HG03342 (cell line): ENCODE data around the gene CHTF8.
"Not testable (repeated sequence)": the region's sequence is repeated elsewhere in the genome, so short reads cannot be mapped to it uniquely, and the experiment has no call there.

ENCODE experiments used
- ATAC-seq: cut with Tn5 transposase; IDR thresholded peaks from one replicate; pipeline ENCODE4 v1.9.1; 2021; ENCODE audit warnings: mild to moderate bottlenecking, moderate library complexity; ENCODE audit not compliant: unreplicated experiment

Gene CHTF8, protein sequence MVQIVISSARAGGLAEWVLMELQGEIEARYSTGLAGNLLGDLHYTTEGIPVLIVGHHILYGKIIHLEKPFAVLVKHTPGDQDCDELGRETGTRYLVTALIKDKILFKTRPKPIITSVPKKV

DNA sequence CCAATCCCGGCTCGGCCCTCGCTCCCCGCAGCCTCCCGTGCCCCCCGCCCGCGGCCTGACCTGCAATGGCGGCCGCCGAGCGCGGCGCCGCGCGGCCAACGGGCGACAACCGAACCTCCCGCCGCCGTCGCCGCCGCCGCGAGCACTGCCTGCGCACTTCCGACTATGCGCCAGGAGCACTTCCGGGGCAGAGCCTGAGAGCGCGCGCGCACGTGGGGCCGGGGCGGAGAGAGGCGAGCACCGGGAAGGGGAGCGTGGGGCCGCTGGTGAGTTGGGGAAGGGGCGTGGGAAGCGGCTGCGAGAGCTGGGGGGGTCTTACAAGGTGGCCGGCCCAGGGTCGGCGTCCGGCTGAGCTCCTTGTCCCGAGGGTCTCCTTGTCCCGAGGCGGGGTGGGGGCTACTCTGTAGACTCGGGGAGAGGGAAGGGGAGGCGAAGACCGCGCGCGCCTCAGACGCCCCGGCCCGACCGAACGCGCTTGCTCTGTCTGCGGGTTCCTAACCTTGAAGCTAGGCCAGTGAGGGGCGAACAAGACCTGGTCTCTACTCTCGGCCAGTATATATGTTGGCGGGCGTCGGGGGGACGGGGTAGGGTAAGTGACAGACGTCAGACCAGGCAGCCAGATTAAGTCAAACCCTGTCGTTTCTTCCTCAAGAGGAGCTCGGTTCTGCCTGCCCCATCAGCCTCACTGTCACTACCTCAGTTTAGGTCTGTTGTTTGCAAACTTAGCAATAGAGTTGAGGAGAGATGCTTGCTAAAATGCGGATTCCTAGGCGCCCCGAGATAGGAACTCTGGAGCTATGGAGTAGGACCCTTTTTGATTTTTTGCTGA is at the start of gene CHTF8, which contains the start of gene UTP4:
Gene CHTF8, minus strand, starts transcription at position 165 of the 829 bp plus-strand sequence. CDS start 11,130 bp downstream, outside the sequence.
Gene UTP4, plus strand, starts transcription at position 226 of the 829 bp plus-strand sequence. CDS start 811 bp downstream, outside the sequence.
- peak; percentile 88 for ATAC-seq

- no peak for ATAC-seq
These were observed 47.6 kb upstream of the CHTF8 start for GRCh38 chr16:69180011-69180338.

GRCh38 chr16:69179328-69180010 is 47.1 kb upstream of the CHTF8 start:
- no peak for ATAC-seq

DNA sequence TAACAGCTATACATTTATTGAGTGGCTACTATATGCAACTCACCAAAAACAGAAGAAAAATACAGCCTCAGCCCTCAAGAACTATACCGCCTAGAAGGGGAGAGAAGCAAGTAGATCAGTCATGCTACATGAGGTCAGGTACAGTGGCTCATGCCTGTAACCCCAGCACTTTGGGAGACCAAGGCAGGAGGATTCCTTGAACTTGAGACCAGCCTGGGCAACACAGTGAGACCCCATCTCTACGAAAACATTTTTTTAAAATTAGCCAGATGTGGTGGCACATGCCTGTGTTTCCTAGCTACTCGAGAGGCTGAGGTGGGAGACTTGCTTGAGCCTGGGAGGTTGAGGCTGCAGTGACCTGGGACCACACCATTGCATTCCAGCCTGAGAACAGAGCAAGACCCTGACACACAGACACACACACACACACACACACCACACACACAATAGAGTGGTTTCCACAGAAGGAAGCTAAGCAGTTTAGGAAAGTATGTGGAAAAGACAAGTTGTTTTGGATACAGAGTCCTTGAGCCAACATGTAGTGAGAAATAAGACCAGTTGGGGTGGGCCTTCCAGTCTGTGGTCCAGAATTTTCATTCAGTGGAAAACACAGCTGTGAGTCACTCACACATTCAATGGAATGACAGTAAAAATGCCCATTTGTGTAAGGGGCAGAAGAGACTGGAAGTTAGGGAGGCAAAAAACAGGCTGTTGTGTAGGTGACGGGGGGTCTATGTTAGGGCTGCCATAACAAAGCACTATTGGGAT is 43.8 kb upstream of the CHTF8 start:
- ATAC-seq, result no peak

DNA sequence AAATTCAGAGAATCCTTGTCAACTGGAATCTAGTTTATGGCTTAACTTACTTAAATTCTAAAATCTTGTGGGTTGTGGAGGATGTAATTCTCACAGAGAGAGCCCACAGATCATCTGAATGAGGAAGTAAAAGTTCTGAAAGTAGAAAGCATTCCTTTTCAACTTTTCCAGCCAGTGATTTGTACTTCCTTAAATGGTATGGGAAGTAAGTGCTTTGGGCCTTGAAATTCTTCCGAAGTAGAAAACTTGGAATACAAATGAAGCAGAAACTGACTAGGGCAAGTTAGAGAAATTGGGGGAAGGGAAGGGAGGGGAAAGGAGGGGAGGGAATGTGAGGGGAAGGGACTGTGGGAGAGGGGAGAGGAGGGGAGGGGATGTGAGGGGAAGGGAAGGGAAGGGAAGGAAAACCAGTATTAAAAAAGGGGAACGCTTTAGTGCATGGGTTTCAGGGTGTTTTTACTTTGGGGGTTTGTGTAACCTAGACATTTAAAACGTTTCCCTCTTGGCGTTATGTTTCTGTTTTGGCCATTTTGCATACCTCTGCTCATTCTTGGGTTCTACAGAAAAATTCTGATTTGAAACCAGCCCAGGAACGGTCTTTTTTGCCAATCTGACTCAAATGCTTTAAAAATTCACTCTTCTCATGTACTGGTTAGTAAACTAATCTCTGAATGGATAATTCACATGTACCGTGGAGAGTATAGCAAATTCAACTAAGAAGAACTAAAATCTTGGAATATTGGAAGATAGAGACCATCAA is 39.1 kb upstream of the CHTF8 start:
- no peak for ATAC-seq

DNA sequence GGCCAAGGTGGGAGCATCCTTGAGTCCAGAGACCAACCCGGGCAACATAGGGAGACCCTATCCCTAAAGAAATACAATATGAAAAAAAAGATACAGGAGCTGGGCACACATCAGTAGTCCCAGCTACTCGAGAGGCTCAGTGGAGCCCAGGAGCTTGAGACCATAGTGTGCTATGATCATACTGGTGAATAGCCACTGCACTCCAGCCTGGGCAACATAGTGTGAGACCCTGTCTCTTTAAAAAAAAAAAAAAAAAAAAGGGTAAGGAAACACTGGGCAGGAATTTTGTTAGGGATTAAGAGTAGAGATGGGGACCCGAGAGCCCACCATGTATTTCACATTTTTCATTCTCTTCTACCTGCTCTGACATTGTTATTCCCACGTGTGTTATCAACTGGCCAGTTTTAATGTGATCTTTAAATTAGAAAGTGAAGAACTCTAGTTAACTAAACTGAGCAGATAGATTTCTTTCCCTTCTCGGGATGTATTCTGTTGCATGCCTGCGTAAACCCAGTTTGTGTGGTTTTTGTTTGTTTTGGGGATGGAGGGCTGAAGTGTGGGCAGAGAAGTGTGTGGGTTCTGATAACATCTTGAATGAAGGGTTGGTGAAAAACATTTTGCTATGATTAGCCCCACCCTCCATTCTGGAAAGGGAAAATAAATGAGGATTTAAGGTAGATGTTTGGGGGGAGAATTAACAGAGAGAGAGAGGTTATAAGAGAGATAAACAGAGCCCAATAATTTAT is 37.4 kb upstream of the CHTF8 start:
- ATAC-seq, result no peak

GRCh38 chr16:69169051-69169450 is 36.7 kb upstream of the CHTF8 start:
- no peak for ATAC-seq

GRCh38 chr16:69166946-69167930 is 34.9 kb upstream of the CHTF8 start:
- ATAC-seq, result no peak

DNA sequence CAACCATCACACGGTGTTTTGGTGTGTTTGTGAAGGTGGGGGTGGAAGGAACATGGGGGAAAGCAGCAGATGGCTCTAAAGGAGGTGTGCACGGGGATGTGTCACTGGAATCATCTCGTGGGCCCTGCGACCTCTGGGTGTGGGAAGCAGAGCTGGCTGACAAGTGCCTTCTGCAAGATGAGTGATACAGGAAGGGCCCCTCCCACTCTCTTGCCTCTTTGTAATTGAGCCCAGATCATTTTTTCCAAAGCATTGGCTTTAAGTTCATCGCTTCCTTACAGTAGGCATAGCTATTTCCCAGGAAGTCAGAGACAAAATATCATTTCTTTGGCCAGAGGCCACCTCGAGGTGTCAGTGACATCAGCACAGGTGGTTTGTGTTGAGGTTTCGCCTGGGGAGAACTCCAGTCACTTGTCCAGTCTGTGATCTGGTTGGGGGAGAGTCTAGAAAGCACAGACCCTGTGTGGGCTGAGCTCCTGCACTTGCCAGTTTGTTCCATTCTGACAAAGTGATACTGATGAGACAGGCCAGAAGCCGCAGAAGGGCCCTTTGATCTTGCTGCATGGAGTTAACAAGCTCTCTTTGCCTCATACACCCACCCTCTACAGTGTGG is 33.9 kb upstream of the CHTF8 start:
- ATAC-seq, result no peak

DNA sequence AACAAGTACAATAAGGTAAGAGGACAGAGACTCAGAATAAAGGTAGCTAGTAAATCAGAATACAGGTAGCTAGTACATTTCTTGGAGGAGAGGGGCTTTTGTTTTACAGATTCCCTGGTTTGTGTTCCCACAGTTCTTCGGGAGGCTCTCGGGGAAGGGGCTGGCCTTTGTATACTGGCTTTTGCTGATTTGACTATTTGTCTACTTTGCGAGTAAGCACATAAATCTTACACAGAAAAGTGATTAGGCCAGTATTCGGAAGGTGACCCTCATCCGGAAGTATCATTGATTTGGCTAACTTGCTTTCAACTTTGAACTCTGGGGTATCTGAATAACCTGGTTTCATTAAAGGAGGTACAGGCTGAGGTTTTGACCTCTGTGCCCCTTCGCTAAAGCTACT is 33.2 kb upstream of the CHTF8 start:
- no peak for ATAC-seq

DNA sequence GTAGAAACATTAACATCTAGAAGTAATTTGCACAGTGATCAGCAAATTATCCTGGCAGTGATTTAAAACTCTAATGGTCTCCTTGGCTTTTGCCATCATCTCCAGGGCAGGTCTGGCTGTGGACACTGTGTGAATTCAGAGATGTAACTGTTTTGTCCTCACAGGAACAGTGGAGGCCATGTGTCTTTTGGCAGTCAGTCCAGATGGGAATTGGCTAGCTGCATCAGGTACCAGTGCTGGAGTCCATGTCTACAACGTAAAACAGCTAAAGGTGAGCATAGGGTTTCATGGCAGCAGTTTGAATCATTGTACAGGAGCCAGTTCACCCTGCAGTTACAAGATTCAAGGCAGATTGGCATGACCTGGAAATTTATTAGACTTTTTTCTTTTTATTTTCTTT is 27.8 kb upstream of the CHTF8 start:
- ATAC-seq, result no peak

- ATAC-seq, result no peak
These were observed 24.8 kb upstream of the CHTF8 start for GRCh38 chr16:69157196-69157595.

- ATAC-seq, result no peak
These were observed 17.9 kb upstream of the CHTF8 start for GRCh38 chr16:69150146-69150865.

- ATAC-seq, result not testable (repeated sequence)
These were observed 17.2 kb upstream of the CHTF8 start for GRCh38 chr16:69149621-69150020.

DNA sequence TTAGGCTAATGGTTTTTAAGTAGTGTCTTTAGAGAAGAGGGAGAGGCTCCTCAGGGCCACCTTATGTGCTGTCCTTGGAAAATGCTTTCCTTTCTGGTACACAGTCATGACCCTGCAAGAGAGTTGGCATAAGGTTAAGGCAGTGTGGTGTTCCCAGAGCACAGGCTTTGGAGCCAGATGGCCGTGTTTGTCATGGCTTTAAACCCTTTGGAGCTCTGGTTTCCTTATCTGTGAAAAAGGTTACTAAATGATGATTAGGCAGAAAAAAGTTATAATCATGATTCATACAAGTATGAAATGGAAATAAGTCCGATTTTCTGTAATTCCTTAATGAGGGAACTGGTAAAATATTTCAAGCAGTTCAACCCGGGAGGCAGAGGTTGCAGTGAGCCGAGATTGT is 13.3 kb upstream of the CHTF8 start:
- no peak for ATAC-seq

DNA sequence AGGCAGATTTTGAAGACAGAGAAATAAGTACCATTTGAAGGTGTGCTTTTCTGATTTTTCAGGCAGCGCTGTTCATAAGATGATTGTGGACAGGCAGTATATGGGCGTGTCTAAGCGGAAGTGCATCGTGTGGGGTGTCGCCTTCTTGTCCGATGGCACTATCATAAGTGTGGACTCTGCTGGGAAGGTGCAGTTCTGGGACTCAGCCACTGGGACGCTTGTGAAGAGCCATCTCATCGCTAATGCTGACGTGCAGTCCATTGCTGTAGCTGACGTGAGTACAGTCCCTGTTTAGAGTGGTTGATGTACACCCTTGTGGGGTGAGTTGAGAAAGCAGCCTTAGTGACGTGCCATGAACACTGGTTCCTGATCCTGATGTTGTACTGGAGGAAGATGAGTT is 10.7 kb upstream of the CHTF8 start:
- ATAC-seq, result no peak

DNA sequence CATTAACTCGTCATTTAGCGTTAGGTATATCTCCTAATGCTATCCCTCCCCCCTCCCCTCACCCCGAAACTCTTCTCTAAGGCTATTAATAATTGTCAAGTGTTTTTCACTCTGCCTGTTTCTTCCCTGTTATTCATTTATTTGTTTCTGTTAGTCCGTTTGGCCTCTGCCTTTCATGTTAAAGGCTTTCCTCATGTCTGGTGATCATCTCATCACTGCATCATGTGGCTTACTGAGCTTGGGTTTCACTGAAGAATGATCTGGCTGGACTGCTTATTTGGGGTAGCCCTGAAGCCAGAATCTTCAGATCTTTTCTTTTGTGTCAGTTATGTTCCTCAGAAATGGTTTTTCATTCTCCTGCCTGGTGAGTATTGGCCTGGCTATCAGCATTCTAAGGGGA is 9.5 kb upstream of the CHTF8 start:
- no peak for ATAC-seq

GRCh38 chr16:69141014-69141413 is 8.6 kb upstream of the CHTF8 start:
- no peak for ATAC-seq
